ENCODE data around the gene PARN. TPM values are rescaled to one million over a fixed set of nuclear protein-coding genes. Genes with fewer than 3 reads are reported as not detected.

The PARN gene
- total and polyA plus RNA-seq, 2 of the 8 experiments (the other 6 are each of a cell fraction or from before 2014, with no cell fraction given): 24.5 to 44.6 TPM

- Histone ChIP-seq H3K79me1 (ENCODE audit: low read depth, low read length) (no peaks in the 10 kb centered on the region), H3K4me2 (ENCODE audit: insufficient read depth in 1 of 2, low read depth in 2 of 2, low read length in 2 of 2) (no peak overlapping the region), H3K4ac (replicated peaks; ENCODE audit: insufficient read length, low read depth, low read length) (no peak overlapping the region), H3K27me3 (replicated peaks in 1 of 4; ENCODE audit: control insufficient read depth in 3 of 4, extremely low read depth in 1 of 4, insufficient read depth in 3 of 4, low read length in 3 of 4) (no peaks in the 10 kb centered on the region), H3K23me2 (ENCODE audit: low read depth, low read length) (no peaks in the 10 kb centered on the region), H3K23ac (ENCODE audit: insufficient read length) (no peak overlapping the region), H3K27ac (ENCODE audit: low read depth, low read length) (no peak overlapping the region), H3K56ac (replicated peaks; ENCODE audit: insufficient read length, low read depth, low read length) (no peak overlapping the region), H4K8ac (ENCODE audit: extremely low read depth, insufficient read depth, low read length) (no peak overlapping the region), H2BK15ac (ENCODE audit: low read length) (no peak overlapping the region), H2BK20ac (ENCODE audit: low read length) (no peak overlapping the region), H2AK5ac (ENCODE audit: low read depth, low read length) (no peak overlapping the region), H2BK5ac (ENCODE audit: low read depth, low read length) (no peak overlapping the region), H4K5ac (ENCODE audit: insufficient read length, low read depth, low read length) (no peak overlapping the region), H4K91ac (replicated peaks; ENCODE audit: insufficient read length, low read length) (no peak overlapping the region), H3K14ac (ENCODE audit: insufficient read length) (no peak overlapping the region), H3K9ac (replicated peaks in 1 of 4; ENCODE audit: extremely low read depth in 1 of 4, low read depth in 3 of 4, low read length in 3 of 4) (no peak overlapping the region), H3K9me3 (ENCODE audit: insufficient read depth in 2 of 2, low read depth in 1 of 2, low read length in 1 of 2) (no peaks in the 10 kb centered on the region), H2BK12ac (ENCODE audit: low read depth, low read length) (no peak overlapping the region), H3K79me2 (ENCODE audit: control insufficient read depth in 1 of 2, insufficient read depth in 2 of 2, low read length in 2 of 2) (no peaks in the 10 kb centered on the region), H3K4me1 (replicated peaks in 1 of 4; ENCODE audit: control insufficient read depth in 3 of 4, insufficient read depth in 4 of 4, low read length in 3 of 4) (peaks cover 0 to 3% (median 0%) of the 10 kb centered on the region in 4 experiments; a peak in 1 of 7 replicates), H2BK120ac (replicated peaks; ENCODE audit: low read depth, low read length) (no peak overlapping the region), H2AFZ (ENCODE audit: low read length) (no peak overlapping the region), H3K4me3 (ENCODE audit: extremely low read depth in 1 of 4, insufficient read depth in 2 of 4, low read depth in 3 of 4, low read length in 4 of 4) (no peak overlapping the region), H4K20me1 (replicated peaks in 1 of 2; ENCODE audit: control insufficient read depth in 1 of 2, insufficient read depth in 2 of 2, low read length in 2 of 2) (no peaks in the 10 kb centered on the region), H3K18ac (ENCODE audit: extremely low read depth, low read length) (no peak overlapping the region), H3K36me3 (ENCODE audit: control insufficient read depth in 2 of 4, insufficient read depth in 4 of 4, low read length in 3 of 4) (peaks cover 11 to 78% (median 46%) of the 10 kb centered on the region in 4 experiments)
- ChIA-PET CTCF (ENCODE audit: partially characterized antibody) (no interaction called here), POLR2A (ENCODE audit: partially characterized antibody) (interaction anchor here (0.9 to 2.2 kb wide), 3 partner anchors 8 to 10 kb away, joined by 3 to 5 read pairs (median 3); no protein-coding TSS in a partner anchor)
- 88% methylated on average over 6 of the region's 6 CpGs; no CpG with 5 or more reads in 1 of the 2 experiments for WGBS, 2 experiments (ENCODE audit: extremely low coverage in 1 of 2, insufficient coverage in 1 of 2, insufficient read length in 1 of 2, insufficient replicate concordance in 2 of 2, low coverage in 1 of 2, low lambda C conversion rate in 2 of 2, missing lambda C conversion rate in 1 of 2)
- TF ChIP-seq EGR1 (IDR thresholded peaks at IDR 0.05; ENCODE audit: borderline replicate concordance, low read depth, low read length) (no peak), CHD2 (IDR thresholded peaks at IDR 0.05; ENCODE audit: low read length) (no peak), CBX5 (IDR thresholded peaks at IDR 0.05; ENCODE audit: low read depth, low read length) (no peak), SIN3A (conservative IDR thresholded peaks at IDR 0.05 in 1 of 2, IDR thresholded peaks at IDR 0.05 in 1 of 2; ENCODE audit: low read depth in 1 of 2, low read length in 2 of 2) (no peak), KDM5A (IDR thresholded peaks at IDR 0.05; ENCODE audit: low read length) (no peak), RFX5 (IDR thresholded peaks at IDR 0.05; ENCODE audit: borderline replicate concordance, low read depth, low read length) (no peak)
- TF ChIP-seq, protein P1, sequence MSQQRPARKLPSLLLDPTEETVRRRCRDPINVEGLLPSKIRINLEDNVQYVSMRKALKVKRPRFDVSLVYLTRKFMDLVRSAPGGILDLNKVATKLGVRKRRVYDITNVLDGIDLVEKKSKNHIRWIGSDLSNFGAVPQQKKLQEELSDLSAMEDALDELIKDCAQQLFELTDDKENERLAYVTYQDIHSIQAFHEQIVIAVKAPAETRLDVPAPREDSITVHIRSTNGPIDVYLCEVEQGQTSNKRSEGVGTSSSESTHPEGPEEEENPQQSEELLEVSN (IDR thresholded peaks at IDR 0.05): no peak
- TF ChIP-seq, protein P2, sequence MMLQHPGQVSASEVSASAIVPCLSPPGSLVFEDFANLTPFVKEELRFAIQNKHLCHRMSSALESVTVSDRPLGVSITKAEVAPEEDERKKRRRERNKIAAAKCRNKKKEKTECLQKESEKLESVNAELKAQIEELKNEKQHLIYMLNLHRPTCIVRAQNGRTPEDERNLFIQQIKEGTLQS (IDR thresholded peaks at IDR 0.05; ENCODE audit: insufficient read depth, low read depth, low read length): no peak
- FAIRE-seq (no peak), DNase-seq (ENCODE audit: low read depth in 1 of 2, low spot score in 2 of 2) (no peak)
Observed at GRCh38 chr16:14608604-14609003, 21.5 kb downstream of the PARN start.
